Erythroblast (primary cell): ENCODE data around the gene ATN1.
A peak's percentile ranks its signal among the peaks of the same experiment; 100 is the strongest.

ENCODE experiments used
- GATA1 ChIP-seq: IDR thresholded peaks from 2 replicates; pipeline ENCODE4 v1.6.1; 2011; ENCODE audit warnings: low read depth, mild to moderate bottlenecking, control low read depth, low read length, moderate library complexity
- POLR2A ChIP-seq: IDR thresholded peaks from 2 replicates; pipeline ENCODE4 v1.6.1; 2011; ENCODE audit warnings: mild to moderate bottlenecking, low read length

- TF ChIP-seq POLR2A (peak; percentile 81), GATA1 (no peak)
Measured at GRCh38 chr12:6890789-6891645, 36.7 kb upstream of the ATN1 start.
